ENCODE data around the gene FZR1. TPM values are rescaled to one million over a fixed set of nuclear protein-coding genes. Genes with fewer than 3 reads are reported as not detected.
"Not testable (repeated sequence)": the region's sequence is repeated elsewhere in the genome, so short reads cannot be mapped to it uniquely, and the experiment has no call there.

The FZR1 gene
- total RNA-seq, 1 donor from 2014 or later = 16.4 TPM

DNA sequence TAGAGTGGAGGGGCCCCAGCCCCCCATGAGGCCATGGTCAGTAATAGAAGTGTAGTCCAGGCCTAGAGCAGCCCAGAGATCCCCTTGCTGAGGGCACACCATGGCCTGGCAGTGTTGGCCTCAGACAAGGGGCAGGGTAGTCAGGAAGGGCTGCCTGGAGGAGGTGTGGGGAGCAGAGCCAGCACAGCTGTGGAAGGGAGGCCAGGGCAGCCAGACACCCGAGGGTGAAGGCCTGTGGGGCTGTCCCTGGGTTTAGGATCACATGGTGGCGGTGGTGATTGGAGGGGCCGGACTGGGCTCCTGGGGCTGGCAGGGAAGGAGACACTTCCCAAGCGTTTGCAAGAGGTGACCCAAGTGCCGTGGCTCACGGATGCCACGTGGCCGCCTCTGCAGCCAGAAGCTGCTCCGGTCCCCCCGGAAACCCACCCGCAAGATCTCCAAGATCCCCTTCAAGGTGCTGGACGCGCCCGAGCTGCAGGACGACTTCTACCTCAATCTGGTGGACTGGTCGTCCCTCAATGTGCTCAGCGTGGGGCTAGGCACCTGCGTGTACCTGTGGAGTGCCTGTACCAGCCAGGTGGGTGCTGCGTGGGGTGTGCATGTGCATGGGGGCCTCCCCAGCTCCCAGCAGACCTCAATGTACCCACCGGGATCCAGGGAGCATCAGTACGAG is 21.3 kb downstream of the FZR1 start:
- peaks cover 45% of the 10 kb centered on the region for H4K20me1 ChIP-seq (ENCODE audit: low read depth)
- no peaks in the 10 kb centered on the region for H3K36me3 ChIP-seq

DNA sequence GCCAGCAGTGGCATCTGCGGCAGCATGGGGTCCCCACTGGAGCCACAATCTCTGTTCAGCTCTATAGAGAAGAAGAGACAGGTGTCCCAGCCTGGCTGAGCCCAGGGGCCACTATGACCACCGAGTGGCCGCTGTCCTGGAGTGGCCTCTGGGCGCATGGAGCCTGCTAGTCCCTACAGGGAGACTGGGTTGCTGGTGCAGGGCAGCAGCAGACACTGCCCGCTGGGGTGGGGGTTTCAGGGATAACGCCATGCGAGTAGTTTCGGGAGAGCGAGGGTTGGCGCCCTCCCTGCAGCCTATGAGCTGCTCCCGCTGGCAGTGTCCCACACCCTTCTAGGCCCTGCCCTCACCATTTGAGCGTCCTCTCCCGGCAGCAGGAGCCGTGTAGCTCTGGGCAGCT is 22.0 kb downstream of the FZR1 start:
- H3K36me3 Mint-ChIP-seq = peaks cover 11% of the 10 kb centered on the region

More for the DNA sequence above, 21.3 kb downstream of the FZR1 start:
- H3K27ac ChIP-seq = no peak overlapping the region
- no peak for DNase-seq (ENCODE audit: low spot score)
- H3K4me2 ChIP-seq = no peak overlapping the region
- H3F3A ChIP-seq (ENCODE audit: low read depth) = no peaks in the 10 kb centered on the region
- H3K36me3 Mint-ChIP-seq = peaks cover 11% of the 10 kb centered on the region
- no peaks in the 10 kb centered on the region for H3K9me3 Mint-ChIP-seq
- H3K4me1 ChIP-seq = no peaks in the 10 kb centered on the region
- H3K9ac ChIP-seq = no peak overlapping the region
- peaks cover 2% of the 10 kb centered on the region for H3K4me1 Mint-ChIP-seq
- H2AFZ ChIP-seq (replicated peaks) = no peak overlapping the region
- H3K27me3 ChIP-seq = no peaks in the 10 kb centered on the region
- H3K27me3 Mint-ChIP-seq (ENCODE audit: insufficient read depth, low read depth) = no peaks in the 10 kb centered on the region
- no peak overlapping the region for H3K27ac Mint-ChIP-seq
- H3K79me2 ChIP-seq (ENCODE audit: low read depth) = no peaks in the 10 kb centered on the region
- no peak overlapping the region for H3K4me3 Mint-ChIP-seq
- no peaks in the 10 kb centered on the region for H3K9me3 ChIP-seq (ENCODE audit: low read depth)
- no peak for TF ChIP-seq EZH2 (IDR thresholded peaks at IDR 0.05)
- TF ChIP-seq, protein P1, sequence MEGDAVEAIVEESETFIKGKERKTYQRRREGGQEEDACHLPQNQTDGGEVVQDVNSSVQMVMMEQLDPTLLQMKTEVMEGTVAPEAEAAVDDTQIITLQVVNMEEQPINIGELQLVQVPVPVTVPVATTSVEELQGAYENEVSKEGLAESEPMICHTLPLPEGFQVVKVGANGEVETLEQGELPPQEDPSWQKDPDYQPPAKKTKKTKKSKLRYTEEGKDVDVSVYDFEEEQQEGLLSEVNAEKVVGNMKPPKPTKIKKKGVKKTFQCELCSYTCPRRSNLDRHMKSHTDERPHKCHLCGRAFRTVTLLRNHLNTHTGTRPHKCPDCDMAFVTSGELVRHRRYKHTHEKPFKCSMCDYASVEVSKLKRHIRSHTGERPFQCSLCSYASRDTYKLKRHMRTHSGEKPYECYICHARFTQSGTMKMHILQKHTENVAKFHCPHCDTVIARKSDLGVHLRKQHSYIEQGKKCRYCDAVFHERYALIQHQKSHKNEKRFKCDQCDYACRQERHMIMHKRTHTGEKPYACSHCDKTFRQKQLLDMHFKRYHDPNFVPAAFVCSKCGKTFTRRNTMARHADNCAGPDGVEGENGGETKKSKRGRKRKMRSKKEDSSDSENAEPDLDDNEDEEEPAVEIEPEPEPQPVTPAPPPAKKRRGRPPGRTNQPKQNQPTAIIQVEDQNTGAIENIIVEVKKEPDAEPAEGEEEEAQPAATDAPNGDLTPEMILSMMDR (IDR thresholded peaks at IDR 0.05) = no peak
- TF ChIP-seq EZH2phosphoT487 (IDR thresholded peaks at IDR 0.05) = no peak
- H3K4me3 ChIP-seq = no peak overlapping the region

DNA sequence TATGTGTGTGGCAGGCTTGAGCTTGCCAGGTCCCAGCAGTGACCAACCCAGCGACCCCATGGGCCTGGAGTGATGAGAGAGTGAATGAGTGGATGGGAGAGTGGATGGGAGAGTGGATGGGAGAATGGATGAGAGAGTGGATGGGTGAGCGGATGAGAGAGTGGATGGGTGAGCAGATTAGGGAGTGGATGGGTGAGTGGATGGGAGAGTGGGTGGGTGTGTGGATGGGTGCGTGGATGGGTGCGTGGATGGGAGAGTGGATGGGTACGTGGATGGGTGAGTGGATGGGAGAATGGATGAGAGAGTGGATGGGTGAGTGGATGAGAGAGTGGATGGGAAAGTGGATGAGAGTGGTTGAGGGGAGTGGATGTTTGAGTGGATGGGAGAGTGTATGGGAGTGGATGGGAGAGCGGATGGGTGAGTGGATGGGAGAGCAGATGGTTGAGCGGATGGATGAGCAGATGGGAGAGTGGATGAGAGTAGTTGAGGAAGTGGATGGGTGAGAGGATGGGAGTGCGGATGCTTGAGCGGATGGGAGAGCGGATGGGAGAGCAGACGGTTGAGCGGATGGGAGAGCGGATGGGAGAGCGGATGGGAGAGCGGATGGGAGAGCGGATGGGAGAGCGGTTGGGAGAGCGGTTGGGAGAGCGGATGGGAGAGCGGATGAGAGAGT is 22.6 kb downstream of the FZR1 start:
- no peaks in the 10 kb centered on the region for H3K27me3 ChIP-seq
- no peaks in the 10 kb centered on the region for H3K9me3 ChIP-seq (ENCODE audit: low read depth)

More for the DNA sequence above, 22.0 kb downstream of the FZR1 start:
- TF ChIP-seq, protein P1 (IDR thresholded peaks at IDR 0.05) = no peak
- TF ChIP-seq EZH2phosphoT487 (IDR thresholded peaks at IDR 0.05) (no peak), EZH2 (IDR thresholded peaks at IDR 0.05) (no peak)
- H3K4me1 ChIP-seq = no peaks in the 10 kb centered on the region
- no peaks in the 10 kb centered on the region for H3K9me3 Mint-ChIP-seq
- H3K9ac ChIP-seq = no peak overlapping the region
- H3K27me3 ChIP-seq = no peaks in the 10 kb centered on the region
- no peak overlapping the region for H3K4me3 Mint-ChIP-seq
- H3F3A ChIP-seq (ENCODE audit: low read depth) = no peaks in the 10 kb centered on the region
- H2AFZ ChIP-seq (replicated peaks) = no peak overlapping the region
- no peak overlapping the region for H3K27ac ChIP-seq
- DNase-seq (ENCODE audit: low spot score) = no peak
- H3K27ac Mint-ChIP-seq = no peak overlapping the region
- H3K27me3 Mint-ChIP-seq (ENCODE audit: insufficient read depth, low read depth) = no peaks in the 10 kb centered on the region
- peaks cover 38% of the 10 kb centered on the region for H4K20me1 ChIP-seq (ENCODE audit: low read depth)
- H3K9me3 ChIP-seq (ENCODE audit: low read depth) = no peaks in the 10 kb centered on the region
- H3K4me3 ChIP-seq = no peak overlapping the region
- no peaks in the 10 kb centered on the region for H3K36me3 ChIP-seq
- H3K4me1 Mint-ChIP-seq = peaks cover 2% of the 10 kb centered on the region
- no peaks in the 10 kb centered on the region for H3K79me2 ChIP-seq (ENCODE audit: low read depth)
- H3K4me2 ChIP-seq = no peak overlapping the region

DNA sequence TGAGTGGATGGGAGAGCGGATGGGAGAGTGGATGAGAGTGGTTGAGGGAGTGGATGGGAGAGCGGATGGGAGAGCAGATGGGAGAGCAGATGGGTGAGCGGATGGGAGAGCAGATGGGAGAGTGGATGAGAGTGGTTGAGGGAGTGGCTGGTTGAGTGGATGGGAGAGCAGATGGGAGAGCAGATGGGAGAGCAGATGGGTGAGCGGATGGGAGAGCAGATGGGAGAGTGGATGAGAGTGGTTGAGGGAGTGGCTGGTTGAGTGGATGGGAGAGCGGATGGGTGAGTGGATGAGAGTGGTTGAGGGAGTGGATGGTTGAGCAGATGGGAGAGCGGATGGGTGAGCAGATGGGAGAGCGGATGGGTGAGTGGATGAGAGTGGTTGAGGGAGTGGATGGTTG is 23.2 kb downstream of the FZR1 start:
- H4K20me1 ChIP-seq (ENCODE audit: low read depth) = peaks cover 25% of the 10 kb centered on the region
- H3K9me3 ChIP-seq (ENCODE audit: low read depth); H3K9ac ChIP-seq; H3K79me2 ChIP-seq (ENCODE audit: low read depth); H3K4me1 Mint-ChIP-seq; H3F3A ChIP-seq (ENCODE audit: low read depth); H3K4me2 ChIP-seq; DNase-seq (ENCODE audit: low spot score); H3K27me3 ChIP-seq; H3K36me3 ChIP-seq; H3K4me3 Mint-ChIP-seq; H2AFZ ChIP-seq (replicated peaks); H3K4me1 ChIP-seq; H3K27ac ChIP-seq; H3K27me3 Mint-ChIP-seq (ENCODE audit: insufficient read depth, low read depth); H3K27ac Mint-ChIP-seq; H3K4me3 ChIP-seq; H3K9me3 Mint-ChIP-seq: not testable (repeated sequence)
- H3K36me3 Mint-ChIP-seq = peaks cover 15% of the 10 kb centered on the region

More for the DNA sequence above, 22.6 kb downstream of the FZR1 start:
- H3K36me3 ChIP-seq = no peaks in the 10 kb centered on the region
- H3K9ac ChIP-seq = no peak overlapping the region
- H3K4me2 ChIP-seq = no peak overlapping the region
- H3K27me3 Mint-ChIP-seq (ENCODE audit: insufficient read depth, low read depth) = no peaks in the 10 kb centered on the region
- peaks cover 2% of the 10 kb centered on the region for H3K4me1 Mint-ChIP-seq
- H2AFZ ChIP-seq (replicated peaks) = no peak overlapping the region
- no peak overlapping the region for H3K27ac ChIP-seq
- no peaks in the 10 kb centered on the region for H3K79me2 ChIP-seq (ENCODE audit: low read depth)
- H3K36me3 Mint-ChIP-seq = peaks cover 14% of the 10 kb centered on the region
- no peak overlapping the region for H3K27ac Mint-ChIP-seq
- no peak overlapping the region for H3K4me3 ChIP-seq
- no peaks in the 10 kb centered on the region for H3K4me1 ChIP-seq
- no peak for DNase-seq (ENCODE audit: low spot score)
- TF ChIP-seq EZH2 (IDR thresholded peaks at IDR 0.05) (no peak), EZH2phosphoT487 (IDR thresholded peaks at IDR 0.05) (no peak)
- TF ChIP-seq, protein P1 (IDR thresholded peaks at IDR 0.05) = no peak
- no peak overlapping the region for H3K4me3 Mint-ChIP-seq
- no peaks in the 10 kb centered on the region for H3K9me3 Mint-ChIP-seq
- no peaks in the 10 kb centered on the region for H3F3A ChIP-seq (ENCODE audit: low read depth)
- H4K20me1 ChIP-seq (ENCODE audit: low read depth) = peaks cover 32% of the 10 kb centered on the region
